GM21723 (cell line): ENCODE measurements around the gene GRID2IP.
"Not testable (repeated sequence)": the region's sequence is repeated elsewhere in the genome, so short reads cannot be mapped to it uniquely, and the experiment has no call there.

Experiments used
- ATAC-seq: cut with Tn5 transposase; IDR thresholded peaks from one replicate; pipeline ENCODE4 v1.9.1; 2021; ENCODE audit warnings: mild to moderate bottlenecking, moderate library complexity; ENCODE audit not compliant: unreplicated experiment

GRID2IP gene

DNA sequence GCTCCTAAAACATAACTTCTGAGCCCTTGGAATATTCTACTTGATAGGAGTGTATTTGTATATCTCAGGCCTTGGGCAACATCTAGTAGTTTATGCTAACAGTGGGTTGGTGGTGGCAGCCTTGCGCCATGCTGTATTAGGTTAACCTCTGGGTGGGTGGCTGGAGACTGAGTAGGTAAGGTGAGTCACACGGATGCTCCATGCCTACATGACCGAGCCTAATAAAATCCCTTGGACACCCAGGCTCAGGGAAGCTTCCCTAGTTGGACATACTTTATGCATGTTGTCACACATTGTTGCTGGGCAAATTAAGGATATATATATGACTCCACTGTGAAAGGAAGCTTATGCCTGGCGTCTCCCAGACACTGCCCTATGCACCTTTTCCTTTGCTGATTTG lies 97.5 kb downstream of the GRID2IP start:
- ATAC-seq: no peak

DNA sequence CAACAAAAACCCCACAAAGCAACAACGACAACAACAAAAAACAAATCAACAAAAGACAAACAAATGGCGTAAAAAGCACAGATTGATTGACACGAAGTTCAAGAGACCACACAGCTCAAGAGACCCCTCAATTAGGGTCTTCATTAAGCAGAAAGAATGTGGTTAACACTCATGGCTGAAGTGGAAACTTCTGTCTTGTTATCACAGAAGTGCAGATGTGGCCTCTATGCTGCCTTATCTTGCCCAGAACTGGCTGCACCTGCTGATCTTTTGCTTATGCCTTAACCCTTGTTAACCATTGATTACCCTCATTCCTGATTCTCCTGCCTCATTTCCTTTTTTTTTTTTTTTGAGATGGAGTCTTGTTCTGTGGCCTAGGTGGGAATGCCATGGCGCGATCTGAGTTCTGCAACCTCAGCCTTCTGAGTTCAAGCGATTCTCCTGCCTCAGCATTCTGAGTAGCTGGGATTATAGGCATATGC lies 100.0 kb downstream of the GRID2IP start:
- ATAC-seq: no peak

DNA sequence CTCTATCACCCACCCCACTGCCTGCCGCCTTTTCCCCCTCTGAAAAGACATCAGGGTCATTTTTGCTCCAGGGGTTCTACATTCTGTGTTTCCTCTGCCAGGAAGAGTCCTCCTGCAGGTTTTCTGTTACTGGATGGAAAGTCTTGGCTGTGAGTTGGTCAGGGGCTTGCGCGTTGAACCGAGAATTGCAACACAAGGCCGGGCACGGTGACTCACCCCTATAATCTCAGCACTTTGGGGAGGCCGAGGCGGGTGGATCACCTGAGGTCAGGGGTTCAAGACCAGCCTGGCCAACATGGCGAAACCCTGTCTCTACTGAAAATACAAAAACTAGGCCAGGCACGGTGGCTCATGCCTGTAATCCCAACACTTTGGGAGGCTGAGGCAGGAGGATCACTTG lies 100.7 kb downstream of the GRID2IP start:
- ATAC-seq: not testable (repeated sequence)

DNA sequence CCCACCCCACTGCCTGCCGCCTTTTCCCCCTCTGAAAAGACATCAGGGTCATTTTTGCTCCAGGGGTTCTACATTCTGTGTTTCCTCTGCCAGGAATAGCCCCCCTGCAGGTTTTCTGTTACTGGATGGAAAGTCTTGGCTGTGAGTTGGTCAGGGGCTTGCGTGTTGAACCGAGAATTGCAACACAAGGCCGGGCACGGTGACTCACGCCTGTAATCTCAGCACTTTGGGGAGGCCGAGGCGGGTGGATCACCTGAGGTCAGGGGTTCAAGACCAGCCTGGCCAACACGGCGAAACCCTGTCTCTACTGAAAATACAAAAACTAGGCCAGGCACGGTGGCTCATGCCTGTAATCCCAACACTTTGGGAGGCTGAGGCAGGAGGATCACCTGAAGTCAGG lies 101.4 kb downstream of the GRID2IP start:
- ATAC-seq: not testable (repeated sequence)

DNA sequence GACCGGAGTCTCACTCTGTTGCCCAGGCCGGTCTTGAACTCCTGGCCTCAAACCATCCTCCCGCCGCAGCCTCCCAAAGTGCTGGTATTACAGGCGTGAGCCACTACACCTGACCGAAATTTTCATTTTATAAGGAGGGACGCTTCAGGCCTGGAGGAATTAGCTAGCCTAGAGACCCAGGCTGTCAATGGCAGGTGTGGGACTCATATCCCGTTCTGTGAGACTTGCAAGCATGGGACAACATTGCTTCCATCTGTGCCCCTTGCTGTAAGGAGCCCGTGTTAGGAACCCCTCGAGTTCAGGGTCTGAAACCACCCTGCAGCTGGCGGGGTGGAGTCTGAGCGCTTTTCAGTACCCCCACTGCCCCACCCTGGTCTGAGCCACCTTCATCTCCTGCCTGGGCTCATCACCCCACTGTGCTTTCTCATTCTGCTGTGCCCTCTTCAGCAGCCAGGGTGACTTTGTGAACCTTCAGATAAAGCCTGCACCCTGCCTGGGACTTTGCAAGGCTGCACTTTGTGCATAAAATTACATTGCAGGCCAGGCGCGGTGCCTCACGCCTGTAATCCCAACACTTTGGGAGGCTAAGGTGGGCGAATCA lies 102.2 kb downstream of the GRID2IP start:
- no peak for ATAC-seq

DNA sequence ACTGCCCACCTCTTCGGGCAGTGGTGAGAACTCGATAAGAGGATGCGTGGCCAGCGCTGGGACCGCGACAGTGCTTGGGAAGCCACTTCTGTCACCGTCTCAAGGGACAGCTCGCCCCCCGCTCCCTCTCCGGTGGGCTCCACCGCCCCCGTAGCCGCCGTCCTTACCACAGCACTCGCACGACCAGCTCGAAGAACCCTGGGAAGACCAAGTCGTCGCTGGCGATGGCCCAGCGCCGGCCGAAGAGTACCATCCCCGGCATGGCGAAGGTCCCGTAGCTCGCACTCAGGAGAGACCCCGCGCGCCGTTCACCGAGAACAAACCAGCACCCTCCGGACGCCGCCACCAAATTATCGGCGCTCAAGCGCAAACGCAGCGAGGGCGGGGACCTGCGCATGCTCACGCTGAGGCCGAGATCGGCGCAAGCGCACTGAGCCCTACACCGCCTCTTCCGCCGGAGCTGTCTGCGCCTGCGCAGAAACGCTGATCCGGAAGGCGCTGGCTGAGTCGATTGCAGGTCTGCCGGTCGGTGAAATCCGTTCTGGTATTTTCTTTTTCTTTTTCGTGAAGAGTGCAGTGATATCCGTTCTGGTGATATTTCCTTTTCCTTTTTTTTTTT lies 103.6 kb downstream of the GRID2IP start, which contains the start of gene DAGLB:
DAGLB (minus strand) TSS at position 374 of the 619 bp plus-strand sequence; CDS start at position 262, 112 bp downstream.
- peak; percentile 84 for ATAC-seq
